H1 (cell line): ENCODE data around the gene DGKI. TPM values are rescaled to one million over a fixed set of nuclear protein-coding genes. Genes with fewer than 3 reads are reported as not detected.

Source experiments
- CTCF ChIA-PET: fragments of 300-600 bp; sonication (Branson Sonifier 250); formaldehyde crosslinking; loops from one replicate; lab custom pipeline; 2021; ENCODE audit not compliant: partially characterized antibody; lab: Charles Lee
- POLR2A ChIA-PET: fragments of 300-600 bp; sonication (Branson Sonifier 250); formaldehyde crosslinking; loops from one replicate; lab custom pipeline; 2021; ENCODE audit warnings: inconsistent platforms; ENCODE audit not compliant: partially characterized antibody; lab: Charles Lee
- DNase-seq, 2 experiments: peaks; one replicate each; pipeline versions ENCODE4 v3.0.0 to v3.0.0-alpha.2; 2010 to 2022; ENCODE audit warnings: low spot score in 2 of 2, low read depth in 1 of 2, mixed read lengths in 1 of 2
- FAIRE-seq: peaks from 2 replicates; lab custom pipeline; 2011; peaks lifted over from hg19 to GRCh38; lab: Jason Lieb, UNC
- H2AFZ ChIP-seq: 2 replicates; pipeline ENCODE4 v1.8.1; 2012; ENCODE audit warnings: low read length, inconsistent platforms
- H2AK5ac ChIP-seq: 2 replicates; pipeline ENCODE4 v1.6.1; 2013; ENCODE audit warnings: low read depth, low read length
- H2BK120ac ChIP-seq: replicated peaks from 2 replicates; pipeline ENCODE3; 2013; ENCODE audit warnings: low read depth, low read length, inconsistent platforms
- H2BK12ac ChIP-seq: 2 replicates; pipeline ENCODE4 v1.6.1; 2013; ENCODE audit warnings: low read depth, low read length
- H2BK15ac ChIP-seq: 2 replicates; pipeline ENCODE4 v1.6.1; 2013; ENCODE audit warnings: low read length
- H2BK20ac ChIP-seq: 2 replicates; pipeline ENCODE4 v1.6.1; 2013; ENCODE audit warnings: low read length
- H2BK5ac ChIP-seq: 2 replicates; pipeline ENCODE4 v1.6.1; 2013; ENCODE audit warnings: low read depth, low read length
- H3K14ac ChIP-seq: 2 replicates; pipeline ENCODE4 v1.6.1; 2013; ENCODE audit warnings: inconsistent platforms; ENCODE audit not compliant: insufficient read length
- H3K18ac ChIP-seq: 2 replicates; pipeline ENCODE4 v1.6.1; 2013; ENCODE audit warnings: low read length; ENCODE audit errors: extremely low read depth
- H3K23ac ChIP-seq: 2 replicates; pipeline ENCODE4 v1.6.1; 2013; ENCODE audit warnings: inconsistent platforms; ENCODE audit not compliant: insufficient read length
- H3K23me2 ChIP-seq: 2 replicates; pipeline ENCODE4 v1.6.1; 2013; ENCODE audit warnings: low read depth, low read length
- H3K27ac ChIP-seq: 2 replicates; pipeline ENCODE4 v1.6.1; 2011; ENCODE audit warnings: low read depth, low read length, inconsistent platforms
- H3K27me3 ChIP-seq, 4 experiments: replicated peaks in 1 of 4; 1 replicate in 1 of 4; 2 replicates in 3 of 4; pipeline versions ENCODE4 v1.6.1 to v1.8.1; 2011 to 2013; ENCODE audit warnings: low read length in 3 of 4, mild to moderate bottlenecking in 3 of 4, inconsistent platforms in 2 of 4, mixed read lengths in 2 of 4, moderate library complexity in 1 of 4; ENCODE audit not compliant: control insufficient read depth in 3 of 4, insufficient read depth in 3 of 4; ENCODE audit errors: extremely low read depth in 1 of 4
- H3K36me3 ChIP-seq, 4 experiments: 2 replicates each; pipeline versions ENCODE4 v1.6.1 to v1.8.1; 2011 to 2013; ENCODE audit warnings: mild to moderate bottlenecking in 4 of 4, low read length in 3 of 4, moderate library complexity in 2 of 4, control low read depth in 1 of 4, inconsistent platforms in 1 of 4; ENCODE audit not compliant: insufficient read depth in 4 of 4, control insufficient read depth in 2 of 4
- H3K4ac ChIP-seq: replicated peaks from 2 replicates; pipeline ENCODE3; 2013; ENCODE audit warnings: low read length, low read depth, mixed read lengths, inconsistent platforms; ENCODE audit not compliant: insufficient read length
- H3K4me1 ChIP-seq, 4 experiments: replicated peaks in 1 of 4; 1 replicate in 1 of 4; 2 replicates in 3 of 4; pipeline versions ENCODE4 v1.6.1 to v1.8.1; 2011 to 2013; ENCODE audit warnings: low read length in 3 of 4, inconsistent platforms in 2 of 4, mixed read lengths in 1 of 4; ENCODE audit not compliant: insufficient read depth in 4 of 4, control insufficient read depth in 3 of 4
- H3K4me2 ChIP-seq, 2 experiments: 2 replicates each; pipeline versions ENCODE4 v1.6.1 to v1.8.1; 2011 to 2013; ENCODE audit warnings: low read depth in 2 of 2, low read length in 2 of 2, control low read depth in 1 of 2, inconsistent platforms in 1 of 2, mild to moderate bottlenecking in 1 of 2; ENCODE audit not compliant: insufficient read depth in 1 of 2
- H3K4me3 ChIP-seq, 4 experiments: fragments of 200-600, 300-600 bp in 1 of 4; sonication (generic), shearing (Covaris generic), sonication (Bioruptor Twin) in 1 of 4; 2 replicates each; pipeline versions ENCODE4 v1.5.1 to v1.8.1; 2011 to 2016; ENCODE audit warnings: low read length in 4 of 4, low read depth in 3 of 4, control low read depth in 2 of 4, inconsistent platforms in 2 of 4, mild to moderate bottlenecking in 2 of 4, mixed read lengths in 1 of 4, moderate library complexity in 1 of 4; ENCODE audit not compliant: insufficient read depth in 2 of 4; ENCODE audit errors: extremely low read depth in 1 of 4
- H3K56ac ChIP-seq: replicated peaks from 2 replicates; pipeline ENCODE3; 2013; ENCODE audit warnings: low read depth, mild to moderate bottlenecking, mixed read lengths, low read length, inconsistent platforms; ENCODE audit not compliant: insufficient read length
- H3K79me1 ChIP-seq: 2 replicates; pipeline ENCODE4 v1.6.1; 2013; ENCODE audit warnings: low read depth, low read length, control low read depth
- H3K79me2 ChIP-seq, 2 experiments: 2 replicates each; pipeline versions ENCODE4 v1.6.1 to v1.8.1; 2012 to 2013; ENCODE audit warnings: low read length in 2 of 2, mild to moderate bottlenecking in 2 of 2, inconsistent platforms in 1 of 2; ENCODE audit not compliant: insufficient read depth in 2 of 2, control insufficient read depth in 1 of 2
- H3K9ac ChIP-seq, 4 experiments: replicated peaks in 1 of 4; 1 replicate in 1 of 4; 2 replicates in 3 of 4; pipeline versions ENCODE4 v1.6.1 to v1.8.1; 2011 to 2013; ENCODE audit warnings: low read depth in 3 of 4, low read length in 3 of 4, control low read depth in 2 of 4, mild to moderate bottlenecking in 2 of 4, moderate library complexity in 2 of 4, inconsistent platforms in 1 of 4; ENCODE audit errors: extremely low read depth in 1 of 4
- H3K9me3 ChIP-seq, 2 experiments: 2 replicates each; pipeline versions ENCODE4 v1.6.1 to v1.8.1; 2012 to 2013; ENCODE audit warnings: mild to moderate bottlenecking in 2 of 2, moderate library complexity in 2 of 2, control low read depth in 1 of 2, inconsistent platforms in 1 of 2, low read depth in 1 of 2, low read length in 1 of 2, mixed read lengths in 1 of 2; ENCODE audit not compliant: insufficient read depth in 2 of 2
- H4K20me1 ChIP-seq, 2 experiments: replicated peaks in 1 of 2; 2 replicates each; pipeline versions ENCODE3 to v1.8.1; 2011 to 2013; ENCODE audit warnings: inconsistent platforms in 2 of 2, low read length in 2 of 2, mild to moderate bottlenecking in 1 of 2; ENCODE audit not compliant: insufficient read depth in 2 of 2, control insufficient read depth in 1 of 2
- H4K5ac ChIP-seq: 2 replicates; pipeline ENCODE4 v1.6.1; 2013; ENCODE audit warnings: low read length, low read depth, mixed read lengths, inconsistent platforms; ENCODE audit not compliant: insufficient read length
- H4K8ac ChIP-seq: 2 replicates; pipeline ENCODE4 v1.8.0; 2013; ENCODE audit warnings: mild to moderate bottlenecking, moderate library complexity, low read length, inconsistent platforms; ENCODE audit not compliant: insufficient read depth; ENCODE audit errors: extremely low read depth
- H4K91ac ChIP-seq: replicated peaks from 2 replicates; pipeline ENCODE3; 2013; ENCODE audit warnings: low read length, mixed read lengths, inconsistent platforms; ENCODE audit not compliant: insufficient read length
- MAFK ChIP-seq: IDR thresholded peaks from 2 replicates; pipeline ENCODE4 v1.6.1; 2012; ENCODE audit warnings: low read depth, mild to moderate bottlenecking, improper control_type of control experiment, low read length
- POLR2AphosphoS5 ChIP-seq: IDR thresholded peaks from 2 replicates; pipeline ENCODE4 v1.6.1; 2011; ENCODE audit warnings: low read depth, low read length
- SP4 ChIP-seq: IDR thresholded peaks from 2 replicates; pipeline ENCODE4 v1.6.1; 2012; ENCODE audit warnings: low read length, inconsistent platforms
- TEAD4 ChIP-seq: IDR thresholded peaks from 2 replicates; pipeline ENCODE4 v1.6.1; 2012; ENCODE audit warnings: low read depth, low read length, inconsistent platforms, mixed read lengths
- WGBS, 2 experiments: shearing (Covaris generic) in 1 of 2; methylation state at CpG; one replicate each; pipeline versions ENCODE4 v1.1.6 to v1.1.7; 2013 to 2015; ENCODE audit warnings: low lambda C conversion rate in 2 of 2, mixed read lengths in 2 of 2, inconsistent platforms in 1 of 2, low coverage in 1 of 2, missing lambda C conversion rate in 1 of 2; ENCODE audit not compliant: insufficient replicate concordance in 2 of 2, insufficient coverage in 1 of 2, insufficient read length in 1 of 2; ENCODE audit errors: extremely low coverage in 1 of 2, missing lambda C conversion rate in 1 of 2; 5-methylcytosine and 5-hydroxymethylcytosine counted together
- polyA plus RNA-seq, 7 experiments: library from polyadenylated mRNA; depleted of rRNA in 3 of 7; stranded (reverse) in 5 of 7; unstranded in 2 of 7; fragments of >200 nt in 5 of 7; fragments of 200-250 nt in 2 of 7; gene quantifications; 1 replicate in 5 of 7; 2 replicates in 1 of 7; 4 replicates in 1 of 7; pipeline versions ENCODE4 v1.2.1 to v1.2.3, GENCODE V29; 2011 to 2013; ENCODE audit warnings: missing spikeins in 2 of 7, mixed read lengths in 2 of 7
- total RNA-seq: library from RNA; stranded (reverse); fragmentation: NEBNext Ultra II Directional; extraction: Animal tissue kit (Norgen Biotek cat#: 25700); gene quantifications from 2 replicates; pipeline ENCODE4 v1.2.1, GENCODE V29; 2021
- TF ChIP-seq, protein P1 (sequence below), 3 experiments: IDR thresholded peaks; 1 replicate in 2 of 3; 2 replicates in 1 of 3; pipeline versions ENCODE4 v1.5.1 to v1.6.1; 2011; ENCODE audit warnings: low read length in 3 of 3, mild to moderate bottlenecking in 3 of 3, inconsistent platforms in 2 of 3, low read depth in 1 of 3, moderate library complexity in 1 of 3; ENCODE audit not compliant: insufficient read depth in 1 of 3; ENCODE audit errors: control extremely low read depth in 1 of 3

The DGKI gene
- total and polyA plus RNA-seq, 2 of the 8 experiments (the other 6 are each of a cell fraction or from before 2014, with no cell fraction given): 0.20 to 0.71 TPM

DNA sequence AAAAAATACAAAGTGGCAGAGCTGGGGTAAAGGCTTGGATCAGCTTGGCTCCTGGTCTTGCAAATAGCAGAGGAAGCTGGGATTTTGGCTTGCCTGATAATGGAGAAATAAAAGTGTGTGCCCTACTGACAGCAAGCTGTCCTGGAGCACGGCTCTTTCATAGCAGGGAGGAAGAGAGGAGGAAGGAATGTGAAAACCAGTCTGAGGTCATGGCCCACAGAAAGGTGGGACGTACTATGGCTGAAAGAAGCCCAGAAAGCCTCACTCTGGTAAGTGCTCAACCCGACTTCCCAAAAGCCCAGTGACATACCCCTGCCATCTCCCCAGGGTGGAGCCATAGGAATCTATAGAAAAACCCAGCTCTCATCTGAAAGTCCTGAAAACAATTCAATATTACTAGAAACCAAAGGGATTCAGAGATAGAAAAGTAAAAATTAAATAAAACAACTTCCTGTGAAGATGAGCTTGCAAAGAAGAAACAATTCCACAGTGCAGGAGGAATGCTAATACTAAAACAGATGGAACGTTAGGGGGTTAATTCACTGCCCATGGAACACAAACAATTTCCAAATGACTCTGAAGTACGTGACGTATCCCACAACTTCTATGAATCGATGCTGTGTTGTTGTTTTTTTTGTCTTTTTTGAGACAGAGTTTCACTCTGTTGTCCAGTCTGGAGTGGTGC, 256.6 kb downstream of the DGKI start:
- no peak overlapping the region for H4K8ac ChIP-seq
- no peak overlapping the region for H3K9ac ChIP-seq

More for the DNA sequence above, 256.6 kb downstream of the DGKI start:
- Histone ChIP-seq H2AK5ac (no peak overlapping the region), H3K27ac (no peak overlapping the region), H2BK20ac (no peak overlapping the region; the same call in 1 of the 2 replicates), H4K5ac (no peak overlapping the region), H3K23ac (no peak overlapping the region), H2BK15ac (no peak overlapping the region), H3K4me2 (no peak overlapping the region), H2BK5ac (no peak overlapping the region), H2BK12ac (no peak overlapping the region), H4K20me1 (no peaks in the 10 kb centered on the region), H3K79me2 (no peaks in the 10 kb centered on the region), H3K9me3 (no peaks in the 10 kb centered on the region), H3K18ac (no peak overlapping the region), H3K27me3 (no peaks in the 10 kb centered on the region), H3K4me1 (peaks cover 0 to 6% (median 1%) of the 10 kb centered on the region in 4 experiments; a peak in 4 of 7 replicates), H3K4ac (no peak overlapping the region), H3K14ac (no peak overlapping the region), H2BK120ac (no peak overlapping the region), H3K79me1 (no peaks in the 10 kb centered on the region), H3K4me3 (no peak overlapping the region)
- CTCF ChIA-PET: interaction anchor here (0.8 to 5.3 kb wide), 13 partner anchors 10 to 1020 kb away, joined by 3 to 34 read pairs (median 6); no protein-coding TSS in a partner anchor
- DNase-seq: no peak
- TF ChIP-seq POLR2AphosphoS5 (no peak), SP4 (no peak), MAFK (no peak), TEAD4 (no peak)
- TF ChIP-seq, protein P1, sequence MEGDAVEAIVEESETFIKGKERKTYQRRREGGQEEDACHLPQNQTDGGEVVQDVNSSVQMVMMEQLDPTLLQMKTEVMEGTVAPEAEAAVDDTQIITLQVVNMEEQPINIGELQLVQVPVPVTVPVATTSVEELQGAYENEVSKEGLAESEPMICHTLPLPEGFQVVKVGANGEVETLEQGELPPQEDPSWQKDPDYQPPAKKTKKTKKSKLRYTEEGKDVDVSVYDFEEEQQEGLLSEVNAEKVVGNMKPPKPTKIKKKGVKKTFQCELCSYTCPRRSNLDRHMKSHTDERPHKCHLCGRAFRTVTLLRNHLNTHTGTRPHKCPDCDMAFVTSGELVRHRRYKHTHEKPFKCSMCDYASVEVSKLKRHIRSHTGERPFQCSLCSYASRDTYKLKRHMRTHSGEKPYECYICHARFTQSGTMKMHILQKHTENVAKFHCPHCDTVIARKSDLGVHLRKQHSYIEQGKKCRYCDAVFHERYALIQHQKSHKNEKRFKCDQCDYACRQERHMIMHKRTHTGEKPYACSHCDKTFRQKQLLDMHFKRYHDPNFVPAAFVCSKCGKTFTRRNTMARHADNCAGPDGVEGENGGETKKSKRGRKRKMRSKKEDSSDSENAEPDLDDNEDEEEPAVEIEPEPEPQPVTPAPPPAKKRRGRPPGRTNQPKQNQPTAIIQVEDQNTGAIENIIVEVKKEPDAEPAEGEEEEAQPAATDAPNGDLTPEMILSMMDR (IDR thresholded peaks at IDR 0.05; ENCODE audit: control extremely low read depth in 1 of 3, insufficient read depth in 1 of 3, low read depth in 1 of 3, low read length in 3 of 3): no peak
- TF ChIP-seq, all 59 proteins: peak for 0
- H3K23me2 ChIP-seq: no peaks in the 10 kb centered on the region
- no peak overlapping the region for H4K91ac ChIP-seq
- WGBS, 2 experiments: 81% methylated on average over 7 of the region's 7 CpGs; no CpG with 5 or more reads in 1 of the 2 experiments
- H3K36me3 ChIP-seq: no peaks in the 10 kb centered on the region
- no peak for FAIRE-seq
- POLR2A ChIA-PET: no interaction called here
- no peak overlapping the region for H3K56ac ChIP-seq
- H2AFZ ChIP-seq: peak overlapping the region; percentile 23; the same call in 1 of the 2 replicates
